Endothelial cell of umbilical vein (primary cell): ENCODE measurements around the gene DENND1A. TPM values are rescaled to one million over a fixed set of nuclear protein-coding genes. Genes with fewer than 3 reads are reported as not detected.

Experiments used
- BruUV-seq: library from RNA; stranded (reverse); fragments of 400-500 nt; replicated peaks from 2 replicates; lab custom pipeline; 2021; lab: Mats Ljungman, UMichigan
- CTCF ChIA-PET: fragments of 300-600, 350-600 bp; sonication (Branson Sonifier 250); formaldehyde crosslinking; loops from one replicate; lab custom pipeline; 2021; ENCODE audit warnings: antibody characterized with exemption, inconsistent platforms; lab: Charles Lee
- POLR2A ChIA-PET: fragments of 300-600, 350-600 bp; sonication (Branson Sonifier 250); formaldehyde crosslinking; loops from one replicate; lab custom pipeline; 2021; ENCODE audit warnings: antibody characterized with exemption, inconsistent platforms; lab: Charles Lee
- DNase-seq: peaks from one replicate; pipeline ENCODE4 v3.0.0-alpha.2; 2011; ENCODE audit warnings: low read depth, low spot score
- FAIRE-seq: peaks from 2 replicates; lab custom pipeline; 2011; peaks lifted over from hg19 to GRCh38; lab: Jason Lieb, UNC
- H2AFZ ChIP-seq: 2 replicates; pipeline ENCODE4 v1.6.0; 2012; ENCODE audit warnings: low read depth, low read length, control low read depth, inconsistent platforms
- H3K27ac ChIP-seq: 2 replicates; pipeline ENCODE4 v1.5.1; 2011; ENCODE audit warnings: low read depth, mild to moderate bottlenecking, control low read depth, low read length, moderate library complexity; ENCODE audit not compliant: insufficient read depth
- H3K27me3 ChIP-seq, 2 experiments: 2 replicates each; pipeline versions ENCODE4 v1.6.0 to v1.6.1; 2011; ENCODE audit warnings: low read length in 2 of 2, mixed read lengths in 1 of 2; ENCODE audit not compliant: control insufficient read depth in 2 of 2, insufficient read depth in 2 of 2
- H3K36me3 ChIP-seq, 2 experiments: 2 replicates in 1 of 2; 3 replicates in 1 of 2; pipeline ENCODE4 v1.5.1; 2011; ENCODE audit warnings: low read length in 2 of 2, mild to moderate bottlenecking in 1 of 2, moderate library complexity in 1 of 2; ENCODE audit not compliant: control insufficient read depth in 2 of 2, insufficient read depth in 2 of 2; ENCODE audit errors: extremely low read depth in 1 of 2
- H3K4me1 ChIP-seq: 3 replicates; pipeline ENCODE4 v1.5.1; 2011; ENCODE audit warnings: mild to moderate bottlenecking, low read length; ENCODE audit not compliant: control insufficient read depth, insufficient read depth; ENCODE audit errors: extremely low read depth
- H3K4me2 ChIP-seq: 2 replicates; pipeline ENCODE4 v1.6.1; 2011; ENCODE audit warnings: low read length, control low read depth, mixed read lengths; ENCODE audit not compliant: insufficient read depth
- H3K4me3 ChIP-seq, 3 experiments: fragments of 200-600 bp in 1 of 3; sonication (generic), shearing (Covaris generic) in 1 of 3; replicated peaks in 1 of 3; 2 replicates each; pipeline ENCODE4 v1.5.1; 2011 to 2016; ENCODE audit warnings: control low read depth in 3 of 3, low read length in 3 of 3, mild to moderate bottlenecking in 2 of 3, inconsistent platforms in 1 of 3, low read depth in 1 of 3, moderate library complexity in 1 of 3; ENCODE audit not compliant: insufficient read depth in 1 of 3
- H3K79me2 ChIP-seq: 2 replicates; pipeline ENCODE4 v1.6.0; 2012; ENCODE audit warnings: low read length, inconsistent platforms; ENCODE audit not compliant: control insufficient read depth, insufficient read depth
- H3K9ac ChIP-seq: replicated peaks from 2 replicates; pipeline ENCODE3; 2011; ENCODE audit warnings: low read length, control low read depth; ENCODE audit not compliant: insufficient read depth; ENCODE audit errors: extremely low read depth
- H3K9me1 ChIP-seq: replicated peaks from 3 replicates; pipeline ENCODE4 v1.6.0; 2011; ENCODE audit warnings: mild to moderate bottlenecking, low read length; ENCODE audit not compliant: control insufficient read depth, insufficient read depth; ENCODE audit errors: extremely low read depth
- H3K9me3 ChIP-seq: replicated peaks from 2 replicates; pipeline ENCODE4 v1.5.1; 2012; ENCODE audit warnings: low read length, inconsistent platforms; ENCODE audit not compliant: control insufficient read depth, insufficient read depth
- H4K20me1 ChIP-seq: replicated peaks from 2 replicates; pipeline ENCODE3; 2011; ENCODE audit warnings: mild to moderate bottlenecking, low read length; ENCODE audit not compliant: control insufficient read depth, insufficient read depth; ENCODE audit errors: extremely low read depth
- EZH2 ChIP-seq: IDR thresholded peaks from 2 replicates; pipeline ENCODE4 v1.6.1; 2012; ENCODE audit warnings: borderline replicate concordance, low read depth, mild to moderate bottlenecking, moderate library complexity, low read length, inconsistent platforms; ENCODE audit not compliant: severe bottlenecking
- FOS ChIP-seq: IDR thresholded peaks from 2 replicates; pipeline ENCODE4 v1.6.1; 2011; ENCODE audit warnings: mild to moderate bottlenecking, low read length, moderate library complexity, borderline replicate concordance; ENCODE audit not compliant: insufficient read depth
- GATA2 ChIP-seq: IDR thresholded peaks from 2 replicates; pipeline ENCODE4 v1.7.0; 2011; ENCODE audit warnings: low read depth, mild to moderate bottlenecking, moderate library complexity, mixed read lengths, low read length; ENCODE audit not compliant: insufficient read length, insufficient read depth
- JUN ChIP-seq: IDR thresholded peaks from 2 replicates; pipeline ENCODE4 v1.6.1; 2011; ENCODE audit warnings: borderline replicate concordance, low read depth; ENCODE audit not compliant: insufficient read length, insufficient read depth
- MYC ChIP-seq: IDR thresholded peaks from one replicate; pipeline ENCODE4 v1.6.1; 2011; ENCODE audit warnings: mild to moderate bottlenecking, low read depth, low read length
- POLR2A ChIP-seq: IDR thresholded peaks from 2 replicates; pipeline ENCODE4 v1.6.1; 2012; ENCODE audit warnings: low read depth, mild to moderate bottlenecking, control low read depth, low read length
- POLR2AphosphoS5 ChIP-seq: IDR thresholded peaks from 2 replicates; pipeline ENCODE4 v1.6.1; 2012; ENCODE audit warnings: low read depth, mild to moderate bottlenecking, control low read depth, low read length, moderate library complexity; ENCODE audit not compliant: insufficient read depth
- dilution Hi-C: fragments of 300-500 bp; cut with MboI; formaldehyde crosslinking; loops from one replicate; pipeline ENCODE4 v1.15.0; 2019; ENCODE audit warnings: low sequenced_read_pairs; ENCODE audit not compliant: extremely low pct_ligation_motif_present
- intact Hi-C: fragments of 100-400 bp; cut with micrococcal nuclease; formaldehyde crosslinking; loops from one replicate; pipeline ENCODE4 v1.10.0; 2022
- polyA plus RNA-seq, 4 experiments: library from polyadenylated mRNA; depleted of rRNA in 3 of 4; stranded (reverse) in 3 of 4; unstranded in 1 of 4; fragments of >200 nt; gene quantifications; 2 replicates each; pipeline versions ENCODE4 v1.2.1 to v1.2.3, GENCODE V29; 2011 to 2012; ENCODE audit warnings: missing spikeins in 1 of 4
- total RNA-seq: library from RNA; stranded (reverse); gene quantifications from 2 replicates; pipeline ENCODE4 v1.2.3, GENCODE V29; 2021
- TF ChIP-seq, protein P1 (sequence below): IDR thresholded peaks from 2 replicates; pipeline ENCODE4 v1.6.1; 2011; ENCODE audit not compliant: insufficient read depth, insufficient read length
- TF ChIP-seq, protein P2 (sequence below), 2 donors: IDR thresholded peaks; 1 replicate in 1 of 2; 2 replicates in 1 of 2; pipeline ENCODE4 v1.5.1; 2011; ENCODE audit warnings: low read length in 2 of 2, mild to moderate bottlenecking in 2 of 2, moderate library complexity in 2 of 2, control low read depth in 1 of 2, inconsistent platforms in 1 of 2, low read depth in 1 of 2; ENCODE audit not compliant: insufficient read depth in 1 of 2; ENCODE audit errors: extremely low read depth in 1 of 2

DENND1A gene
- total and polyA plus RNA-seq, 2 donors (not counting 3 experiments of a cell fraction or from before 2014, with no cell fraction given) = 18.5 to 24.5 TPM

- Histone ChIP-seq H2AFZ (no peak overlapping the region), H3K9me1 (no peaks in the 10 kb centered on the region), H4K20me1 (no peaks in the 10 kb centered on the region), H3K36me3 (no peaks in the 10 kb centered on the region), H3K9me3 (no peaks in the 10 kb centered on the region), H3K9ac (no peak overlapping the region), H3K79me2 (no peaks in the 10 kb centered on the region), H3K27me3 (peaks cover 20 to 22% of the 10 kb centered on the region in 2 experiments), H3K4me3 (no peak overlapping the region), H3K4me2 (no peak overlapping the region), H3K27ac (no peak overlapping the region), H3K4me1 (no peaks in the 10 kb centered on the region)
- TF ChIP-seq GATA2 = no peak
- no peak for TF ChIP-seq EZH2
- DNase-seq (no peak), FAIRE-seq (no peak)
- no TSS peak for BruUV-seq
- CTCF ChIA-PET = interaction anchor here (1.1 to 1.9 kb wide), 3 partner anchors 12 to 15 kb away, joined by 4 to 6 read pairs (median 4); no protein-coding TSS in a partner anchor
- intact Hi-C loops (no loop called here), dilution Hi-C loops (no loop called here)
- POLR2A ChIA-PET = no interaction called here
Measured at GRCh38 chr9:123369296-123369695, 560.6 kb downstream of the DENND1A start.

GRCh38 chr9:123368536-123369153 lies 561.3 kb downstream of the DENND1A start:
- Histone ChIP-seq H3K4me3 (no peak overlapping the region), H2AFZ (no peak overlapping the region), H3K79me2 (no peaks in the 10 kb centered on the region), H3K9ac (no peak overlapping the region), H3K36me3 (no peaks in the 10 kb centered on the region), H3K27ac (no peak overlapping the region), H3K27me3 (peaks cover 14 to 15% of the 10 kb centered on the region in 2 experiments), H3K9me3 (no peaks in the 10 kb centered on the region), H3K9me1 (no peaks in the 10 kb centered on the region), H4K20me1 (no peaks in the 10 kb centered on the region), H3K4me1 (no peaks in the 10 kb centered on the region), H3K4me2 (no peak overlapping the region)
- TF ChIP-seq POLR2AphosphoS5 (no peak), FOS (no peak), JUN (no peak), GATA2 (no peak), MYC (no peak), POLR2A (no peak), EZH2 (no peak)
- TF ChIP-seq, protein P1, sequence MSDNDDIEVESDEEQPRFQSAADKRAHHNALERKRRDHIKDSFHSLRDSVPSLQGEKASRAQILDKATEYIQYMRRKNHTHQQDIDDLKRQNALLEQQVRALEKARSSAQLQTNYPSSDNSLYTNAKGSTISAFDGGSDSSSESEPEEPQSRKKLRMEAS = no peak
- TF ChIP-seq, protein P2, sequence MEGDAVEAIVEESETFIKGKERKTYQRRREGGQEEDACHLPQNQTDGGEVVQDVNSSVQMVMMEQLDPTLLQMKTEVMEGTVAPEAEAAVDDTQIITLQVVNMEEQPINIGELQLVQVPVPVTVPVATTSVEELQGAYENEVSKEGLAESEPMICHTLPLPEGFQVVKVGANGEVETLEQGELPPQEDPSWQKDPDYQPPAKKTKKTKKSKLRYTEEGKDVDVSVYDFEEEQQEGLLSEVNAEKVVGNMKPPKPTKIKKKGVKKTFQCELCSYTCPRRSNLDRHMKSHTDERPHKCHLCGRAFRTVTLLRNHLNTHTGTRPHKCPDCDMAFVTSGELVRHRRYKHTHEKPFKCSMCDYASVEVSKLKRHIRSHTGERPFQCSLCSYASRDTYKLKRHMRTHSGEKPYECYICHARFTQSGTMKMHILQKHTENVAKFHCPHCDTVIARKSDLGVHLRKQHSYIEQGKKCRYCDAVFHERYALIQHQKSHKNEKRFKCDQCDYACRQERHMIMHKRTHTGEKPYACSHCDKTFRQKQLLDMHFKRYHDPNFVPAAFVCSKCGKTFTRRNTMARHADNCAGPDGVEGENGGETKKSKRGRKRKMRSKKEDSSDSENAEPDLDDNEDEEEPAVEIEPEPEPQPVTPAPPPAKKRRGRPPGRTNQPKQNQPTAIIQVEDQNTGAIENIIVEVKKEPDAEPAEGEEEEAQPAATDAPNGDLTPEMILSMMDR (IDR thresholded peaks at IDR 0.05; ENCODE audit: extremely low read depth in 1 of 2, insufficient read depth in 1 of 2, low read depth in 1 of 2, low read length in 2 of 2) = no peak
- DNase-seq = no peak
- BruUV-seq = no TSS peak
- POLR2A ChIA-PET = no interaction called here
- intact Hi-C loops (no loop called here), dilution Hi-C loops (no loop called here)
- CTCF ChIA-PET = interaction anchor here (1.1 to 1.9 kb wide), 3 partner anchors 12 to 16 kb away, joined by 3 to 6 read pairs (median 4); partner anchors contain the start of gene CRB2
- no peak for FAIRE-seq
